Measurements from ENCODE around the gene CCNY.
A peak's percentile ranks its signal among the peaks of the same experiment; 100 is the strongest.

CCNY gene

GRCh38 chr10:35379226-35380137, 43.2 kb downstream of the CCNY start:
- H3K27ac ChIP-seq: no peak overlapping the region
- no peak for TF ChIP-seq CTCF (conservative IDR thresholded peaks at IDR 0.05)

GRCh38 chr10:35382096-35382495, 45.8 kb downstream of the CCNY start:
- no peak overlapping the region for H3K27ac ChIP-seq
- no peak for TF ChIP-seq CTCF (conservative IDR thresholded peaks at IDR 0.05)

- no peak for TF ChIP-seq CTCF (conservative IDR thresholded peaks at IDR 0.05)
- H3K27ac ChIP-seq: no peak overlapping the region
Observed at GRCh38 chr10:35384265-35384868, 48.1 kb downstream of the CCNY start.

- no peak for TF ChIP-seq CTCF (conservative IDR thresholded peaks at IDR 0.05)
- H3K27ac ChIP-seq: peak overlapping the region; percentile 33; the same call in 1 of the 2 replicates
Observed at GRCh38 chr10:35386594-35387174, 50.4 kb downstream of the CCNY start.

- H3K27ac ChIP-seq: peak overlapping the region; percentile 33; the same call in 1 of the 2 replicates
Observed at GRCh38 chr10:35387768-35388167, 51.5 kb downstream of the CCNY start.

GRCh38 chr10:35388197-35388596, 51.9 kb downstream of the CCNY start:
- H3K27ac ChIP-seq: no peak overlapping the region
- TF ChIP-seq CTCF (conservative IDR thresholded peaks at IDR 0.05): no peak

More at GRCh38 chr10:35387768-35388167, 51.5 kb downstream of the CCNY start:
- no peak for TF ChIP-seq CTCF (conservative IDR thresholded peaks at IDR 0.05)

- TF ChIP-seq CTCF (conservative IDR thresholded peaks at IDR 0.05): no peak
Observed at GRCh38 chr10:35388682-35389081, 52.4 kb downstream of the CCNY start.

More at GRCh38 chr10:35388682-35389081, 52.4 kb downstream of the CCNY start:
- H3K27ac ChIP-seq: no peak overlapping the region
